ENCODE measurements around the gene CKB. TPM values are rescaled to one million over a fixed set of nuclear protein-coding genes. Genes with fewer than 3 reads are reported as not detected.

The CKB gene
- total and polyA plus RNA-seq, 12 donors = 273 to 1,062 (median 632) TPM

DNA sequence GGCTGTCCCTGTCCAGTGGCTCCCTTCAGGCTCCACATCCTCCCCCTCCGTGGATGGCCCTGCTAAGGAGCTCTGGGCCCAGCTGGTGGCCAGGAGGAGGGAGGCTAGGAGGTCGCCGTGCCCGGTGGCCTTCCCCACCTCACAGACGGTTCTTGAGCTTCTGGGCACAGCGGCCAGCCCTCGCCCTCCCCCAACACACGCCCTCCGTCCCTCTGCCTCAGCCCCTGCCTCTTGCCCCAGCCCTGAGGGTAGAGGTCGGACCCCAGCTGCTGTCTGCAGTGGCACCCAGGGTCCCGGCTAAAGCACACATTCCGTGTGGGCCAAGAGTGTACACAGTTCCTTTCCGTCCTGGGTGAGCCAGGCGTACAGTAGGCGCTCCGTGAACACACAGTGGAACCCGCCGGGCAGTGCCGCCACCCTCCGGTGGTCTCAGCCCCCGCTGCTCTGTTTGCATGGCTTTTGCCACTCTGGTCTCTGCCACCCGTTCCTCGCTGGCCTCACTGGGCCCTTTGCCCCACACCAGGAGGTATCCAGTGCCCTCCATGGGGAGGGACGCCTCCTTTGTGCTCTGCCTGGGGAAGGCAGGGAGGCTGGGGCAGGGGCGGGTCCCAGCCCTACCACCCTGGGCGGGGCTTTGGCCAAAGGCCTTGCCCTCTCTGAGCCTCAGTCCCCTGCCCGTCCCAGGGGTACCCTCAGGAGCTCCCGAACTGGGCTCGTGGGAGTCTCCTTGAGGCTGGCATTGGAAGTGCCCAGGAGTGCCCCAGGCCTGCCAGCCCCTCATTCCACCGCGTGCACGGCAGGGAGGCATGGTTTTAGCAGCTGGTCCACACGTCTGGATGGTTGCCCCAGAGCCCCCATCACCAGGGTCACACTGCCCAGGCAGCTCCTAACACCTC, 19.3 kb upstream of the CKB start:
- H3K4me3 ChIP-seq = peak overlapping the region in 2 of 10 donors; percentile 12 to 21
- intact Hi-C loops (cut with DNase I) = no loop called here
- no peaks in the 10 kb centered on the region for H3K36me3 ChIP-seq
- TF ChIP-seq, protein P1, sequence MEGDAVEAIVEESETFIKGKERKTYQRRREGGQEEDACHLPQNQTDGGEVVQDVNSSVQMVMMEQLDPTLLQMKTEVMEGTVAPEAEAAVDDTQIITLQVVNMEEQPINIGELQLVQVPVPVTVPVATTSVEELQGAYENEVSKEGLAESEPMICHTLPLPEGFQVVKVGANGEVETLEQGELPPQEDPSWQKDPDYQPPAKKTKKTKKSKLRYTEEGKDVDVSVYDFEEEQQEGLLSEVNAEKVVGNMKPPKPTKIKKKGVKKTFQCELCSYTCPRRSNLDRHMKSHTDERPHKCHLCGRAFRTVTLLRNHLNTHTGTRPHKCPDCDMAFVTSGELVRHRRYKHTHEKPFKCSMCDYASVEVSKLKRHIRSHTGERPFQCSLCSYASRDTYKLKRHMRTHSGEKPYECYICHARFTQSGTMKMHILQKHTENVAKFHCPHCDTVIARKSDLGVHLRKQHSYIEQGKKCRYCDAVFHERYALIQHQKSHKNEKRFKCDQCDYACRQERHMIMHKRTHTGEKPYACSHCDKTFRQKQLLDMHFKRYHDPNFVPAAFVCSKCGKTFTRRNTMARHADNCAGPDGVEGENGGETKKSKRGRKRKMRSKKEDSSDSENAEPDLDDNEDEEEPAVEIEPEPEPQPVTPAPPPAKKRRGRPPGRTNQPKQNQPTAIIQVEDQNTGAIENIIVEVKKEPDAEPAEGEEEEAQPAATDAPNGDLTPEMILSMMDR (IDR thresholded peaks at IDR 0.05) = peak in 1 of 9 donors; percentile 13
- DNase-seq (peak in 1 of 2 donors; percentile 20), ATAC-seq (peak in 2 of 8 donors; percentile 3 to 8)
- no peaks in the 10 kb centered on the region for H3K27me3 ChIP-seq
- peaks cover 53 to 86% (median 68%) of the 10 kb centered on the region in 9 donors for H3K4me1 ChIP-seq
- H3K9me3 ChIP-seq = no peaks in the 10 kb centered on the region
- WGBS, 2 donors = 66 to 75% methylated on average over 32 to 33 of the region's 33 CpGs
- peak overlapping the region in 8 of 10 donors; percentile 27 to 79 (median 65) for H3K27ac ChIP-seq

DNA sequence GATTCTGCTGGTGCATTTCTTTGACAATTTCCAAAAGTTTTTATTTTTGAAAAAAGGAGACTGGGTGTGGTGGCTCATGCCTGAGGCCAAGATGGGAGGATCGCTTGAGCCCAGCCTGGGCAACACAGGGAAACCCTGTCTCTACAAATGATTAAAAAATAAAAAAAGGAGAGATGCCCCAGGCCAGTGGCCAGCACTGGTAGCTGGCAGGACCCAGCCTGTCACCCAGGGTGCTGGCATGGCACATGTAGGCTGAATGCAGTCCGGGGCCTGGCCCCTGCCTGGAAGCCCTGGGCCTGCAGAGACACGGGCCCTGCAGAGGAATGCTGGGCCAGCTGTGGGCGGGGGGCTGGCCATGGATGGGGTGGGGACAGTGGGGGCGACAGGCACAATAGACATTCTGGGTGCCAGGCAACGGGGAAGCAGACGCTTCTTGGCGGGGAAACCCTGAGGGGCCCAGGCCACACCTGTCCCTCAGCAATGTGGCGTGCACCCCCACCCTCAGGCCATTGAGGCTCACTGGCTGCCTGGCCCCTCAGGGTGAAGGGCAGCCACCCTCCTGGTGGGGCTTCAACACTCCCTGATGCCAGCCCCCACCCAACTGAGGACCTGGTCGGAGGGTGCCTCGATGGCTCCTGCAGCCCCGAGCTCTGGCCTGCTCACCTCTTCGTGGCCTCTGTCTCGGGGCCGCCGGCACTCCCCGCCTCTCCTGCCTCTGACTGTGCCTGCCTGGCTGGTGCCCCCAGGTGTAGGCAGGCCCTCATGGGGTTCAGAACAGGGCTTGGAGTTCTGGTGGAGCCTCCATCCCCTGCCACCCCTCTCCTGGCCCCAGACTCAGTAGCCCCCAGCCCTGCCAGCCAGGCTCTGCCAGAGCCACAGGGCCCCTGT, 18.4 kb upstream of the CKB start:
- 59 to 76% methylated on average over 17 of the region's 17 CpGs for WGBS, 2 donors
- no peaks in the 10 kb centered on the region for H3K36me3 ChIP-seq
- H3K4me3 ChIP-seq = no peak overlapping the region
- no peaks in the 10 kb centered on the region for H3K9me3 ChIP-seq
- DNase-seq = peak in 1 of 2 donors; percentile 19
- H3K27ac ChIP-seq = peak overlapping the region in 8 of 10 donors; percentile 44 to 79 (median 65)
- intact Hi-C loops (cut with DNase I) = no loop called here
- ATAC-seq = no peak
- TF ChIP-seq, protein P1 (IDR thresholded peaks at IDR 0.05) = no peak
- H3K4me1 ChIP-seq = peaks cover 50 to 77% (median 63%) of the 10 kb centered on the region in 9 donors
- H3K27me3 ChIP-seq = no peaks in the 10 kb centered on the region

DNA sequence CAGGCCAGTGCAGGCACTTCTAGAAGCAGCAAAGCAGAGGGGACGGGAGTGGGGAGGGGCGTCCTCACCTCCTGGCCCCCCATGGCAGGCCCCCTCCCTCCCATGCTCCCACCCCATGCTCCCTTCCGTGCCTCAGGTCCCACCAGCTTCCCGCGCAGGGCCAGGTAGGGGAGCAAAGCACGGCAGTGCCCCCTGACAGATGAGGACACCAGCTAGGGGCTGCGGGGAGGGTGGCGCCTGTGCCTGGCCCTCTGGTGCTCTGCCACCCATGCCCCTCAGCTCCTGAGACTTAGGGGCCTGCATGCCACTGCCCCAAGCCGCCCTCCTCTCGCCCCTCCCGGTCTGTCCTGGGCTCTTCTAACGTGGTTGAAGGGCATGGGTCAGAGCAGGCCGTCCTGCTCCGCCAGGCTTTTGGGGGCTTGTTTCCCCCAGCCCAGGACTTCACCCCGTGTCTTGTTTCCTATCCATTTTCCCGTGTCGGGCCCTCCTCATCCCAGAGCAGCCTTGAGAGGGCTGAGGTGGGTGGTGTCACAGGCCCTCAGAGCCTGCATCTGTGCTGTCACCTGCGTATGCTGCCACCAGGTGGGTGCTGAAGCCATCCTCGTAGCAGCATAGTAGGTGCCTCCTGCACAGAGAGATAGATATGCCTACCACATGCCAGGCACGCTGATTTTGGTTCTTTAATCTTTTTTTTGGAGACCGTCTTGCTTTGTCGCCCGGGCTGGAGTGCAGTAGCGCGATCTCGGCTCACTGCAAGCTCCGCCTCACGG, 16.6 kb upstream of the CKB start:
- Histone ChIP-seq H3K27ac (peak overlapping the region in 9 of 10 donors; percentile 49 to 85 (median 71)), H3K36me3 (peaks cover 0 to 14% (median 0%) of the 10 kb centered on the region in 9 donors), H3K4me3 (no peak overlapping the region), H3K9me3 (no peaks in the 10 kb centered on the region), H3K27me3 (no peaks in the 10 kb centered on the region), H3K4me1 (peaks cover 43 to 67% (median 60%) of the 10 kb centered on the region in 9 donors)
- DNase-seq = peak in 1 of 2 donors; percentile 13
- TF ChIP-seq, protein P1 (IDR thresholded peaks at IDR 0.05) = no peak
- intact Hi-C loops (cut with DNase I) = no loop called here
- WGBS, 2 donors = 68 to 76% methylated on average over 27 to 28 of the region's 28 CpGs
- peak in 3 of 8 donors; percentile 0 to 6 (median 1) for ATAC-seq
